Central memory CD8-positive, alpha-beta T cell (primary cell): ENCODE results near the gene FTH1.

Experiments used
- ATAC-seq: fragments of 150-1000 bp; cut with Tn5 transposase; replicated peaks from 2 replicates; pipeline ENCODE4 v1.10.0; 2022; ENCODE audit warnings: mild to moderate bottlenecking, moderate FRiP score, moderate number of reproducible peaks; ENCODE audit not compliant: poor library complexity, severe bottlenecking; ENCODE audit errors: extremely low read depth
- DNase-seq, 2 donors: peaks; one replicate each; pipeline ENCODE4 v3.0.0; 2021; ENCODE audit warnings: low spot score in 2 of 2
- H3K27ac Mint-ChIP-seq: one replicate; pipeline ENCODE4 v1.8.0; 2022; ENCODE audit warnings: low read depth, mild to moderate bottlenecking, moderate library complexity, mixed read lengths
- H3K27me3 Mint-ChIP-seq: one replicate; pipeline ENCODE4 v1.8.0; 2022; ENCODE audit warnings: mixed read lengths
- H3K36me3 Mint-ChIP-seq: one replicate; pipeline ENCODE4 v1.8.0; 2022; ENCODE audit warnings: mild to moderate bottlenecking, moderate library complexity, mixed read lengths; ENCODE audit not compliant: insufficient read depth
- H3K4me1 Mint-ChIP-seq: one replicate; pipeline ENCODE4 v1.8.0; 2022; ENCODE audit warnings: mixed read lengths
- H3K4me3 Mint-ChIP-seq: one replicate; pipeline ENCODE4 v1.8.0; 2022; ENCODE audit warnings: mild to moderate bottlenecking, moderate library complexity, mixed read lengths
- H3K9me3 Mint-ChIP-seq: one replicate; pipeline ENCODE4 v1.8.0; 2022; ENCODE audit warnings: mixed read lengths

FTH1 gene

GRCh38 chr11:61974766-61975631, 7.6 kb upstream of the FTH1 start:
- Mint-ChIP-seq H3K27ac (peak overlapping the region; percentile 3), H3K27me3 (no peaks in the 10 kb centered on the region), H3K4me3 (no peak overlapping the region), H3K9me3 (no peaks in the 10 kb centered on the region), H3K36me3 (peaks cover 4% of the 10 kb centered on the region), H3K4me1 (peaks cover 9% of the 10 kb centered on the region)
- no peak for DNase-seq
- ATAC-seq, result no peak

DNA sequence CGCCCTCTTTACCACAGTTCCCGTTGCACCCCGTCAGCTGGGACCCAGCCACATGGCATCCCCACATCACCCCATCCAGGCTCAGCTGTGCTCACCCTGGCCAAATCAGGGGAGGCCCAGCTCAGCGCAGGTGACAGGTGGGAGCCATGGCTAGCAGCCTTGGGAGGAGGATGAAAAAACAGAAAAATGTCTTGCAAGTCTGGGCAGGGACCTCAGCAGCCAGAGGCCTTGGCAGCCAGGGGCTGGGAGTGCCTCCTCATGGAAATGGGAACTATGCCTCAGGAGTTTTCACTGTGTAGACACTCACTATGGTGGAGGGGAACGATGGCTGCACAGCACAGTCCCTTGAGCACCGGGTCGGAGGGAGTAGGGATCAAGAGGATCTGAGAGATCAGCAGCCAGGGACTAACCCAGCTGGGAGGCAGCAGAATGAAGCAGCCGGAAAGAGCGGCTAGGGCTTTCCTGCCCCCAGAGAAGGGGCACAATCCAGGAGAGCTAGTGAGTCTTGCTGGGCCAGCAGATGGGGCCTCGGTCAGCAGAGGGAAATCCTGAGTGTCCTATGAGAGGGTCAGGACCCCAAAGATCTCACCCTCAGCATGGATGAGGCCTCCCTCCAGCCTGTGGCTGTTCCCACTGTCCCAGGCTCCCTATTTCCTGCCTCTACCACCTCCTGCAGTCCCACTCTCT, 6.2 kb upstream of the FTH1 start:
- peaks cover 7% of the 10 kb centered on the region for H3K36me3 Mint-ChIP-seq
- DNase-seq, result no peak
- no peaks in the 10 kb centered on the region for H3K9me3 Mint-ChIP-seq
- H3K27ac Mint-ChIP-seq, result no peak overlapping the region
- no peak for ATAC-seq
- no peak overlapping the region for H3K4me3 Mint-ChIP-seq
- H3K4me1 Mint-ChIP-seq, result peaks cover 18% of the 10 kb centered on the region
- no peaks in the 10 kb centered on the region for H3K27me3 Mint-ChIP-seq

DNA sequence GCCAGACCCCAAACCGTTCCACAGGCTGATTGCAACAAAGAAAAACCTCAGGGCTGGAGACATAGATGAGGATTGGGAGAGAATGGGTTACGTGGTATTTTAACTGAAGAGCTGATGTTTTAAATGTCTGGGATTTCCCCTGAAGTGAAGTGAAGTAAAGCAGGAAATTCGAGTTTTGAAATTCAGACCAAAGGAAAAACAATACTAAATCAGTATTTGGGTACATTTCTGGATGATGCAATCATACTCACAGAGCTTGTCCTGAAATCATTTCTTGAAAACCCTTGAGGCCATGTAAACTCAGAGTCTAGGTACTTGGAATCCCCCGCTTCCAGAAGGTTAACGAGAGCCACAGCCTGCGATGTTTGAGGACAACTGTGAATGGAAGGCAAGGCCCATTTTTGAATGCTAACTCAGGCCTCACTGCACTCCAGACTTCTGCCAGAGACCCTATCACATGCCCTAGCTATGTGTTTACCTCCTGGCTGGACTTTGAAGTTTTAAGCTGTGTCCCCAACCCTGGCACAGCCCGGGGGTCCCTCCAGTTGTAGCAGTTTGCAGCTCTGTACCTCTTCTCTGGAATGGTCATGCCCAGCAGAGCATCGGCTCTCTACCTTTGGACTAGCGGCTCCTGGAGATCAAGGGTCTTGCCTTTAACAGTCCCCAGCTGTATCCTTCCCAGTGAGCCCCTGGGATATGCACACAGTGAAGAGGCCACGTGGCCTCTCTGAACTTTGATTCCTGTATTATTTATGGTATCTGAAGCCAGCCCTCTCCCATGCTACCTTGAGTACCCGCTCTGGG, 5.4 kb upstream of the FTH1 start:
- H3K9me3 Mint-ChIP-seq, result no peaks in the 10 kb centered on the region

GRCh38 chr11:61972112-61972671, 4.8 kb upstream of the FTH1 start:
- ATAC-seq (no peak), DNase-seq (no peak)
- H3K27me3 Mint-ChIP-seq, result no peaks in the 10 kb centered on the region
- H3K4me3 Mint-ChIP-seq, result no peak overlapping the region
- no peaks in the 10 kb centered on the region for H3K9me3 Mint-ChIP-seq
- no peak overlapping the region for H3K27ac Mint-ChIP-seq
- peaks cover 20% of the 10 kb centered on the region for H3K36me3 Mint-ChIP-seq
- peaks cover 24% of the 10 kb centered on the region for H3K4me1 Mint-ChIP-seq

More for the DNA sequence above, 5.4 kb upstream of the FTH1 start:
- Mint-ChIP-seq H3K36me3 (peaks cover 14% of the 10 kb centered on the region), H3K27ac (no peak overlapping the region), H3K4me1 (peaks cover 24% of the 10 kb centered on the region), H3K4me3 (no peak overlapping the region), H3K27me3 (no peaks in the 10 kb centered on the region)
- no peak for ATAC-seq
- DNase-seq, result no peak

DNA sequence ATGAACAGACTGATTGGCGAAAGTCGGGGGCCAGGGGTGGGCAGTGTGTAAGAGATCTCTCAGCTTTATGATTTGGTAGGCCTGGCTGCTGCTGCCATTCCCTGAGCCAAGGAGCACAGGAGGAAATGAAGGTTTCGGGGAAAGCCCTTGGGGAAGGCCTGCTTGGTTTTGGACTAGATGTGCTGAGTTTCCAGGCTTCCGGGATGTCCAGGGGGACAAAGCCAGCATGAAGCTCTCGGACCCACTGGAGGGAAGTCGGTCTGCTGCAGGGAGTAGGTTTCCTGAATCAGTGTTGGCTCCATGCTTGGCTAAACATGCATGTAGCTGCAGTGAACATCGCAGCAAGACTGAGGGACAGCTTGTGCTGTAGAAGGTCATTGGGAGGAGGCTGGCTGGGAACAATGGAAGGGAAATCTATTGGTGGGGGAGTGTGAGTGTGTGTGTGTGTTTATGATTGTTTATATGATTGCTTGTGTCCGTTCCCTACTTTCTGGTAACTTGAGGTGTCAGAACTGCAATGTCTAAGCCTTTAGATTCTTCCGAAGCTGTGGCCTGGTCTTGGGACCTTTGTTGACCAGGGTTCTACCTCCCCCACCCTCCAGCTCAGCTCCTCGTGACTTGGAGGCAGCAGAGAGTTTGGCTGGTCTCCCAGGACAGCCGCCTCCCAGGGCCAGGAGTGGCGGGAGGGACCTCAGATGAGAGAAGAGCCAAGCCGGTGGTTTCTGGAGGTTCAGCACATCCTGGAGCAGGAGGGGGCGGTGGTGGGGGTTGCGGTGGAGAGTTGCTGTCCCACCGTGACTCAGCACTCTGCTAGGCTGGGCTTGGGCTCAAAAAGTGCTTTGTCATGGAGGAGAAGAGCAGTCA, 4.0 kb upstream of the FTH1 start:
- DNase-seq (no peak), ATAC-seq (no peak)
- no peaks in the 10 kb centered on the region for H3K9me3 Mint-ChIP-seq
- no peak overlapping the region for H3K27ac Mint-ChIP-seq
- H3K4me3 Mint-ChIP-seq, result no peak overlapping the region
- peaks cover 27% of the 10 kb centered on the region for H3K36me3 Mint-ChIP-seq
- H3K4me1 Mint-ChIP-seq, result peaks cover 27% of the 10 kb centered on the region
- no peaks in the 10 kb centered on the region for H3K27me3 Mint-ChIP-seq

GRCh38 chr11:61969838-61970662, 2.6 kb upstream of the FTH1 start:
- Mint-ChIP-seq H3K36me3 (peaks cover 41% of the 10 kb centered on the region), H3K27me3 (no peaks in the 10 kb centered on the region), H3K9me3 (no peaks in the 10 kb centered on the region), H3K4me3 (peak overlapping the region; percentile 53), H3K4me1 (peaks cover 36% of the 10 kb centered on the region), H3K27ac (peak overlapping the region; percentile 94)
- ATAC-seq (no peak), DNase-seq (no peak)

- DNase-seq (no peak), ATAC-seq (no peak)
- H3K4me3 Mint-ChIP-seq, result peak overlapping the region; percentile 53
- H3K9me3 Mint-ChIP-seq, result no peaks in the 10 kb centered on the region
- no peaks in the 10 kb centered on the region for H3K27me3 Mint-ChIP-seq
- H3K27ac Mint-ChIP-seq, result peak overlapping the region; percentile 94
- H3K36me3 Mint-ChIP-seq, result peaks cover 48% of the 10 kb centered on the region
- H3K4me1 Mint-ChIP-seq, result peaks cover 42% of the 10 kb centered on the region
These were observed 1.9 kb upstream of the FTH1 start for GRCh38 chr11:61969391-61969758.

GRCh38 chr11:61968758-61969390, 1.4 kb upstream of the FTH1 start:
- no peak for DNase-seq
- Mint-ChIP-seq H3K27ac (peak overlapping the region; percentile 94), H3K36me3 (peaks cover 53% of the 10 kb centered on the region), H3K27me3 (no peaks in the 10 kb centered on the region), H3K9me3 (no peaks in the 10 kb centered on the region), H3K4me3 (peak overlapping the region; percentile 90), H3K4me1 (peaks cover 47% of the 10 kb centered on the region)
- no peak for ATAC-seq

DNA sequence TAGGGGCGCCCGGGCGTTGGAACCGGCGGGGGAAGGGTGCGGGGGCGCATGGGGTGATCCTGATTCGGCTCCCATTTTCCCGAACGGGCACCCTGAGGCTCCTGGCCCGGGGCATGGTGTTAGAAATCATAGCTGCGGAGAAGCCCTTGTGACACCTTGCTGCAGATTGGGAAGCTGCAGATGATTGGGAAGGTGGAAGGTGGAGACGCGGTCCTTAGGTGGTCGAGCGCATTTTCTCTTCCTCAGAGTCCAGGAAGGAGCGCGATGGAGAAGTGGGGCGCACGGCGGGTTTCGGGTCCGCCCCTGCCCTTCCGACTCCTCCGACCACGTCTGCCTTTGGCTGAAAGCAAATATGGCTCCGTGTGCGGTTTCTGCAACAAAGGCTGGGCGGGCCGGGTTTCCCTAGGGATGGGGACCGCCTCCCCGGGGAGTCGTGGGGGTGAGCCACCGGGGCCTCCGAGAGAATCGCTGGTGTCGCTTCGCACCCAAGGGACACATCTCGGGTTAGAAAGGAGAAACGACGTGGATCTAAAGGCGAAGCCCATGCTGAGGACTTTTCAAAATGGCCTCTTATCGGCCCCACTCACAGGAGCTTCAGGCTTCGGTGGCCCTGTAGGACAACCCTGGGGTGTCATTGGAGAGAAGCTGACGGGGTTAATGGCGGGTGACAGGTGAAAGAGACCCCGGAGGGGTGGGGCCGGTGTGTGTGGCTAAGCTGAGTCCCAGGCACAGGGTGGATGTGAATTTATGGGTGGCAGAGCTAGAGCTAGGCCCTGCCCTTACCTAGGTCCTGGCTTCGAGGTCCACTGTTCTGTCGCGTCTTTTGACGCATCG, 707 bp upstream of the FTH1 start:
- Mint-ChIP-seq H3K27ac (peak overlapping the region; percentile 94), H3K4me3 (peak overlapping the region; percentile 90), H3K9me3 (no peaks in the 10 kb centered on the region), H3K27me3 (no peaks in the 10 kb centered on the region), H3K36me3 (peaks cover 60% of the 10 kb centered on the region), H3K4me1 (peaks cover 55% of the 10 kb centered on the region)
- ATAC-seq, result peak; percentile 3
- DNase-seq, result no peak

DNA sequence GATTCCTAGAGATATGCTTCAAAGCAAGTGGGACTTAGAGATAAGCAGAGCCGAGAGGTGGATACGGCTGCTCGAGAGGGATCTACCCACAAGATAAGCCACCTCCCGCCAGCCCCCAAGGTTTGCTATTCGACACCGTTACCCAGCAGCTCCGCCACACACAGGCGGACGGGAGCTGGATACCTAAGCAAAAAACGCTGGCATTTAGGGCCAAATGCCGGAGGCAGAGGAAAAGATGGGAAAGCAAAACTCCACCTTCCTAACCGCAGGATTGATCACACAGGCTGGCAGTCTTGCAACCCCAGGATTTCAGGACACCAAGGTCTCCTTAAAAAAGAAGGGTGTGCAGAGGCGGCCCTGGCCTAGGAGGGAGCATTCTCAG, 709 bp downstream of the FTH1 start:
- no peak for DNase-seq
- ATAC-seq, result no peak
- peaks cover 69% of the 10 kb centered on the region for H3K36me3 Mint-ChIP-seq
- no peaks in the 10 kb centered on the region for H3K27me3 Mint-ChIP-seq
- H3K4me3 Mint-ChIP-seq, result peak overlapping the region; percentile 90
- peaks cover 65% of the 10 kb centered on the region for H3K4me1 Mint-ChIP-seq
- no peaks in the 10 kb centered on the region for H3K9me3 Mint-ChIP-seq
- H3K27ac Mint-ChIP-seq, result peak overlapping the region; percentile 94
